Measurements from ENCODE around the gene RAD51. TPM values are rescaled to one million over a fixed set of nuclear protein-coding genes. Genes with fewer than 3 reads are reported as not detected.
A peak's percentile ranks its signal among the peaks of the same experiment; 100 is the strongest.

Gene RAD51
- total and polyA plus RNA-seq, 9 donors: 3.6 to 13.3 (median 10.0) TPM

GRCh38 chr15:40754883-40755811 lies 60.2 kb downstream of the RAD51 start, which contains the start of gene RMDN3:
TSS of gene RMDN3 (minus strand) at chr15:40755254. CDS start at chr15:40754783, 471 bp downstream.
- DNase-seq: peak; percentile 98
- peaks cover 19% of the 10 kb centered on the region for H3K36me3 ChIP-seq (ENCODE audit: control insufficient read depth, insufficient read depth, low read length)
- no peaks in the 10 kb centered on the region for H3K9me3 ChIP-seq (replicated peaks; ENCODE audit: control insufficient read depth, low read depth, low read length)
- under 1% methylated on average over 51 of the region's 66 CpGs for WGBS (ENCODE audit: insufficient coverage)
- peak within 1 kb of the TSS; percentile 98 for H3K27ac ChIP-seq (ENCODE audit: low read length)
- peak within 1 kb of the TSS; percentile 94 for H3K4me3 ChIP-seq (ENCODE audit: low read length)
- peaks cover 11% of the 10 kb centered on the region for H3K4me1 ChIP-seq (ENCODE audit: control insufficient read depth, insufficient read depth, low read length)
- H3K27me3 ChIP-seq (ENCODE audit: control insufficient read depth, insufficient read depth, low read length): peaks cover 2% of the 10 kb centered on the region

GRCh38 chr15:40755812-40756208 lies 60.8 kb downstream of the RAD51 start:
- H3K27me3 ChIP-seq (ENCODE audit: control insufficient read depth, insufficient read depth, low read length): peaks cover 2% of the 10 kb centered on the region
- H3K36me3 ChIP-seq (ENCODE audit: control insufficient read depth, insufficient read depth, low read length): peaks cover 14% of the 10 kb centered on the region
- peaks cover 11% of the 10 kb centered on the region for H3K4me1 ChIP-seq (ENCODE audit: control insufficient read depth, insufficient read depth, low read length)
- H3K27ac ChIP-seq (ENCODE audit: low read length): peak overlapping the region; percentile 98
- no peaks in the 10 kb centered on the region for H3K9me3 ChIP-seq (replicated peaks; ENCODE audit: control insufficient read depth, low read depth, low read length)
- whole genome bisulfite sequencing (ENCODE audit: insufficient coverage): 74% methylated on average over 6 of the region's 10 CpGs
- H3K4me3 ChIP-seq (ENCODE audit: low read length): peak overlapping the region; percentile 94
- DNase-seq: no peak

DNA sequence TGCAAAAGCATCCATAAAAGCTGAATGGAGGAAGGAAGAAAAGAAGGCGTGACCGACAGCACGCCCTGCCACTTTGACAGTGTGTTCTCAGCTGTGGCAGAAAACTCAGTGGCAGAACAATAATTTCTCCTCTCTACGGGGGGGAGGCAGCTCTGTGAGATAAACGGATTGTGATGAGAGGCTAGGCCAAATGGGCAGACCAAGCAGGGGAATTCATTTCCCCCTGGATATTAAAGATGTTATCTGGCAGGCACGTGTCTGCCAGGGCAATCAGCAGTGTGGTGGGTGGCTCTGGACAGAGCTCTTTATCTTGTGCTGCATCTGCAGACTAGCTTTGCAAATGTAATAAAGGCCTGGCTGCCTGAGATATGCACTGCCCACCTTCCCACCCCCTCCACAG lies 62.0 kb downstream of the RAD51 start:
- Histone ChIP-seq H3K9me3 (replicated peaks; ENCODE audit: control insufficient read depth, low read depth, low read length) (no peaks in the 10 kb centered on the region), H3K27ac (ENCODE audit: low read length) (no peak overlapping the region), H3K4me3 (ENCODE audit: low read length) (no peak overlapping the region), H3K36me3 (ENCODE audit: control insufficient read depth, insufficient read depth, low read length) (peaks cover 6% of the 10 kb centered on the region), H3K4me1 (ENCODE audit: control insufficient read depth, insufficient read depth, low read length) (peaks cover 11% of the 10 kb centered on the region), H3K27me3 (ENCODE audit: control insufficient read depth, insufficient read depth, low read length) (peaks cover 2% of the 10 kb centered on the region)
- DNase-seq: no peak
- 36% methylated on average over 4 of the region's 6 CpGs for WGBS (ENCODE audit: insufficient coverage)

DNA sequence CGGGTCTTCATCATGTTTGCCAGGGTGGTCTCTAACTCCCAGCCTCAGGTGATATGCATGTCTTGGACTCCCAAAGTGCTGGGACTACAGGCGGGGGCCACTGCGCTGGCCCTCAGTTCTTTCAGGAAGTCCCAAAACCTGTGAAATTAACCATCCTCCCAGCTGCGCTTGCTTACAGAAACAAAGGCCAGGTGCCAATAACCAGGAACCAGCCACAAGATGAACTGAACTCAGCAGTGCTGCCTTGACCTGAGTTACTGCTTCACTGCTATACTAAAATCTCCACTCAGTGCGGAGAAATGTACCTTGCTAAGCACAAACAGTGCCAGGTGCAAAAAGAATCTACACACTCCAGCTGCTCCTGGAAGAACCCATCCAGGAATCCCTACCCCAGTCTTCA lies 65.0 kb downstream of the RAD51 start:
- DNase-seq: no peak
- Histone ChIP-seq H3K27ac (ENCODE audit: low read length) (no peak overlapping the region), H3K4me3 (ENCODE audit: low read length) (no peak overlapping the region), H3K4me1 (ENCODE audit: control insufficient read depth, insufficient read depth, low read length) (peaks cover 29% of the 10 kb centered on the region), H3K9me3 (replicated peaks; ENCODE audit: control insufficient read depth, low read depth, low read length) (no peaks in the 10 kb centered on the region), H3K27me3 (ENCODE audit: control insufficient read depth, insufficient read depth, low read length) (peaks cover 2% of the 10 kb centered on the region), H3K36me3 (ENCODE audit: control insufficient read depth, insufficient read depth, low read length) (no peaks in the 10 kb centered on the region)
- WGBS (ENCODE audit: insufficient coverage): 85% methylated on average over 5 of the region's 5 CpGs

DNA sequence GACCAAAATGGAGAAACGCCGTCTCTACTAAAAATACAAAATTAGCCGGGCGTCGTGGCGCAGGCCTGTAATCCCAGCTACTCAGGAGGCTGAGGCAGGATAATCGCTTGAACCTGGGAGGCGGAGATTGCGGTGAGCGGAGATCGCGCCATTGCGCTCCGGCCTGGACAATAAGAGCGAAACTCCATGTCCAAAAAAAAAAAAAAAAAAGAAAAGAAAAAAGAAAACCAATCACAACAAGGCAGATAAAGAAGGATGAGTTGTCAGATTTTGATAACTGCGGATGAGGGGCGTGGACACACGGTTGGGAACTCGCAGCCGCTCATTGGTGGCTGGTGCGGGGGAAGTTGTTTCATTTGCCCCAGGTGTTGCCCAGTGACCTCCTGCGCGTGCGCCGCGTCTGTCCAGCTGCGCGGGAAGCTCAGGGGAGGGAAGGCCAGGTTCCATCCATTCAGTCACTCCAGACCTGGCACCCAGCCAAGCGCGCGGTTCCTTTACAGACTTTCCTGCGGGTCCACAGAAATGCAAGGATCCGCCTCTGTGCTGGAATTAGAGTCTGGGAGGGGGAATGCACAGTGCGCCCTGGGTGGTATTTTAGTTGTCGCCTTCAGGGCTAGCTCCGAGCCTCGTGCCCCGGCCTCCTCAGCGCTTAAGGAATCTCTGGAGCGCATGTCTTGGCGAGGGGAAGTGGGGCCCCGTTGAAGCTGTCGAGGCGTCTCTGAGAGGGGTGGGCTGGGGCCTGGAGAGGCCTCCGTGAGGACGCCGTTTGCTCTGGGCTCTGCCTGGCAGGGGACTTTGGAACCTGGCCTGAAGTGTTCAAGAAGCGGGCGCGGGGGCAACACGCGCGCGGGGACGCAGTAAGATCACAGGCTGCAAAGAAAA lies 68.2 kb downstream of the RAD51 start:
- Histone ChIP-seq H3K4me1 (ENCODE audit: control insufficient read depth, insufficient read depth, low read length) (peaks cover 29% of the 10 kb centered on the region), H3K4me3 (ENCODE audit: low read length) (peak overlapping the region; percentile 62), H3K36me3 (ENCODE audit: control insufficient read depth, insufficient read depth, low read length) (peaks cover 12% of the 10 kb centered on the region), H3K27me3 (ENCODE audit: control insufficient read depth, insufficient read depth, low read length) (peaks cover 2% of the 10 kb centered on the region), H3K9me3 (replicated peaks; ENCODE audit: control insufficient read depth, low read depth, low read length) (no peaks in the 10 kb centered on the region), H3K27ac (ENCODE audit: low read length) (peak overlapping the region; percentile 89)
- WGBS (ENCODE audit: insufficient coverage): 7% methylated on average over 39 of the region's 55 CpGs
- DNase-seq: peak; percentile 84

- peaks cover 2% of the 10 kb centered on the region for H3K27me3 ChIP-seq (ENCODE audit: control insufficient read depth, insufficient read depth, low read length)
Measured at GRCh38 chr15:40763801-40764628, 69.0 kb downstream of the RAD51 start, which contains the start of gene GCHFR. TSS of gene GCHFR (plus strand) at chr15:40764068. CDS start at chr15:40764181, 113 bp downstream.

GRCh38 chr15:40764629-40765103 lies 69.7 kb downstream of the RAD51 start:
- 34% methylated on average over 4 of the region's 8 CpGs for WGBS (ENCODE audit: insufficient coverage)
- Histone ChIP-seq H3K4me1 (ENCODE audit: control insufficient read depth, insufficient read depth, low read length) (peaks cover 42% of the 10 kb centered on the region), H3K4me3 (ENCODE audit: low read length) (peak overlapping the region; percentile 62), H3K27me3 (ENCODE audit: control insufficient read depth, insufficient read depth, low read length) (peaks cover 2% of the 10 kb centered on the region), H3K9me3 (replicated peaks; ENCODE audit: control insufficient read depth, low read depth, low read length) (no peaks in the 10 kb centered on the region), H3K36me3 (ENCODE audit: control insufficient read depth, insufficient read depth, low read length) (peaks cover 18% of the 10 kb centered on the region), H3K27ac (ENCODE audit: low read length) (peak overlapping the region; percentile 89)
- peak; percentile 42 for DNase-seq

More at GRCh38 chr15:40763801-40764628, 69.0 kb downstream of the RAD51 start, which contains the start of gene GCHFR:
- Histone ChIP-seq H3K9me3 (replicated peaks; ENCODE audit: control insufficient read depth, low read depth, low read length) (no peaks in the 10 kb centered on the region), H3K27ac (ENCODE audit: low read length) (peak within 1 kb of the TSS; percentile 89), H3K4me3 (ENCODE audit: low read length) (peak within 1 kb of the TSS; percentile 62), H3K4me1 (ENCODE audit: control insufficient read depth, insufficient read depth, low read length) (peaks cover 36% of the 10 kb centered on the region), H3K36me3 (ENCODE audit: control insufficient read depth, insufficient read depth, low read length) (peaks cover 16% of the 10 kb centered on the region)
- peak; percentile 85 for DNase-seq
- under 1% methylated on average over 68 of the region's 75 CpGs for WGBS (ENCODE audit: insufficient coverage)

DNA sequence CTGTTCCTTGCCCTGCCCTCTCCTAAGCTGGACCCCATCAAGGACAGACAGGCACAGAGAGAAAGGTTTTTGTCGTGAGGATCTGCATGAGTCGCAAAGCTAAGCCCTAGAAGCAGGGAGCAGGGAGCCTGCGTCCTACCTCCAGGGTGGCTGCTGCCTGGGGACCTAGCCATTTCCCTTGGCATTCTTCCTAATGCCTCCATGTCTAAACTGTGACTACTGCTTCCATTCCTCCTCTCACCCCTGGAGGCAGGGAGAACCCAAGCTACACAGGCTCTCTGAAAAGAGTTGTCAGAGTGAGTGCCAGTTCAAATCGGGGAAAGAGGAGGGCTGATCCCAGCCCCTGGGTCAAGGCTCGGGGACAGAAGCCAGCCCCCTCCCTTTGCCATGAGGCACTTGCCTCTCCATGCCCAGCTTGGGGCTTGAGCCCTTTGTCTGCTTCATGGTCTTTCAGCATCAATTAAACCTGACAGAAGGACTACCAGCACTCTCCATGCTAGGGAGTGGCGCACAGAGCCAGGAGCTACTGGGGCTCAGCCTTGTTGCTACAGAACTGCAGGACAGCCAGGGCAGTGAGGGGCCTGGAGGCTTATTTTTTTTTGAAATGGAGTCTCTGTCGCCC lies 71.3 kb downstream of the RAD51 start:
- Histone ChIP-seq H3K27ac (ENCODE audit: low read length) (no peak overlapping the region), H3K4me1 (ENCODE audit: control insufficient read depth, insufficient read depth, low read length) (peaks cover 57% of the 10 kb centered on the region), H3K36me3 (ENCODE audit: control insufficient read depth, insufficient read depth, low read length) (peaks cover 18% of the 10 kb centered on the region), H3K9me3 (replicated peaks; ENCODE audit: control insufficient read depth, low read depth, low read length) (no peaks in the 10 kb centered on the region), H3K27me3 (ENCODE audit: control insufficient read depth, insufficient read depth, low read length) (no peaks in the 10 kb centered on the region), H3K4me3 (ENCODE audit: low read length) (no peak overlapping the region)
- DNase-seq: no peak
- 65% methylated on average over 5 of the region's 7 CpGs for WGBS (ENCODE audit: insufficient coverage)

Data from muscle of leg (tissue), 11 donors.